Mammary epithelial cell (primary cell): Measurements from ENCODE around the gene SPATA33.

Experiments used
- EZH2 ChIP-seq: IDR thresholded peaks from 2 replicates; pipeline ENCODE4 v1.6.1; 2012; ENCODE audit warnings: low read length, inconsistent platforms, borderline replicate concordance
- TF ChIP-seq, protein P1 (sequence below), 2 donors: IDR thresholded peaks in 1 of 2; conservative IDR thresholded peaks in 1 of 2; 2 replicates each; pipeline ENCODE4 v1.5.1; 2011 to 2012; ENCODE audit warnings: inconsistent platforms in 2 of 2, low read length in 2 of 2, mild to moderate bottlenecking in 2 of 2, control low read depth in 1 of 2, low read depth in 1 of 2; ENCODE audit not compliant: insufficient read depth in 1 of 2; ENCODE audit errors: extremely low read depth in 1 of 2

DNA sequence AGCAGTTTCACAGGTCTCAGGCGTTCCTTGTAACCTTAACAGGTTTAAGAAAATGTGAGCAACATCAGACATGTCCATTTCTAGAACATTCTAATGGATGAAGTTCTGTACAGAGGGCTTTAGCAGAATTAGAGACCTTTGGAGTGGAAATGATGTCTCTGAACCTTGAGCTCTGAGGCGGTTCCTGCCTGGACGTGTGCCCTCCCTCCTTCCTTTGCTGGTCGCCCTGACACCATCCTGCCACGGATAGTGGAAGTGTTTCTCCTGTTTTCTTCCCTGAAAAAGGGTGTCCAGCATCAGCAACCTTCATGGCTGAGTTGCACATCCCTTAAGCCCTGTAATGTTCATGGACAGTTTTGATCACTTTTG is 11.1 kb downstream of the SPATA33 start:
- TF ChIP-seq, protein P1, sequence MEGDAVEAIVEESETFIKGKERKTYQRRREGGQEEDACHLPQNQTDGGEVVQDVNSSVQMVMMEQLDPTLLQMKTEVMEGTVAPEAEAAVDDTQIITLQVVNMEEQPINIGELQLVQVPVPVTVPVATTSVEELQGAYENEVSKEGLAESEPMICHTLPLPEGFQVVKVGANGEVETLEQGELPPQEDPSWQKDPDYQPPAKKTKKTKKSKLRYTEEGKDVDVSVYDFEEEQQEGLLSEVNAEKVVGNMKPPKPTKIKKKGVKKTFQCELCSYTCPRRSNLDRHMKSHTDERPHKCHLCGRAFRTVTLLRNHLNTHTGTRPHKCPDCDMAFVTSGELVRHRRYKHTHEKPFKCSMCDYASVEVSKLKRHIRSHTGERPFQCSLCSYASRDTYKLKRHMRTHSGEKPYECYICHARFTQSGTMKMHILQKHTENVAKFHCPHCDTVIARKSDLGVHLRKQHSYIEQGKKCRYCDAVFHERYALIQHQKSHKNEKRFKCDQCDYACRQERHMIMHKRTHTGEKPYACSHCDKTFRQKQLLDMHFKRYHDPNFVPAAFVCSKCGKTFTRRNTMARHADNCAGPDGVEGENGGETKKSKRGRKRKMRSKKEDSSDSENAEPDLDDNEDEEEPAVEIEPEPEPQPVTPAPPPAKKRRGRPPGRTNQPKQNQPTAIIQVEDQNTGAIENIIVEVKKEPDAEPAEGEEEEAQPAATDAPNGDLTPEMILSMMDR (conservative IDR thresholded peaks at IDR 0.05 in 1 of 2, IDR thresholded peaks at IDR 0.05 in 1 of 2; ENCODE audit: extremely low read depth in 1 of 2, insufficient read depth in 1 of 2, low read depth in 1 of 2, low read length in 2 of 2) = no peak
- no peak for TF ChIP-seq EZH2
